GM23248 (cell line): ENCODE data around the gene AOPEP. TPM values are rescaled to one million over a fixed set of nuclear protein-coding genes. Genes with fewer than 3 reads are reported as not detected.

Experiments used
- DNase-seq: peaks from one replicate; pipeline ENCODE4 v3.0.0-alpha.2; 2015
- H2AFZ ChIP-seq: fragments of 200-600 bp; sonication (generic); 2 replicates; pipeline ENCODE4 v1.6.1; 2016; ENCODE audit warnings: antibody characterized with exemption
- H3F3A ChIP-seq: fragments of 200-600 bp; sonication (generic); 2 replicates; pipeline ENCODE4 v1.6.1; 2016; ENCODE audit warnings: mild to moderate bottlenecking, antibody characterized with exemption, mixed run types; ENCODE audit not compliant: insufficient read depth
- H3K27ac ChIP-seq: fragments of 200-600 bp; sonication (generic); 2 replicates; pipeline ENCODE4 v1.5.1; 2016; ENCODE audit warnings: mild to moderate bottlenecking
- H3K27me3 ChIP-seq: fragments of 200-600 bp; sonication (generic); replicated peaks from 2 replicates; pipeline ENCODE4 v1.6.1; 2016; ENCODE audit warnings: mild to moderate bottlenecking; ENCODE audit not compliant: insufficient read depth
- H3K36me3 ChIP-seq: fragments of 200-600 bp; sonication (generic); 2 replicates; pipeline ENCODE4 v1.6.1; 2016; ENCODE audit warnings: low read depth, mild to moderate bottlenecking
- H3K4me1 ChIP-seq: fragments of 200-600 bp; sonication (generic); 2 replicates; pipeline ENCODE4 v1.6.1; 2016; ENCODE audit warnings: mild to moderate bottlenecking; ENCODE audit not compliant: insufficient read depth
- H3K4me2 ChIP-seq: fragments of 200-600 bp; sonication (generic); one replicate; pipeline ENCODE4 v1.6.1; 2016; ENCODE audit warnings: mild to moderate bottlenecking; ENCODE audit not compliant: unreplicated experiment
- H3K4me3 ChIP-seq: fragments of 200-600 bp; sonication (generic); 2 replicates; pipeline ENCODE4 v1.5.1; 2016; ENCODE audit warnings: mild to moderate bottlenecking
- H3K79me2 ChIP-seq: fragments of 200-600 bp; sonication (generic); 2 replicates; pipeline ENCODE4 v1.6.1; 2016; ENCODE audit warnings: mild to moderate bottlenecking; ENCODE audit not compliant: insufficient read depth
- H3K9ac ChIP-seq: fragments of 200-600 bp; sonication (generic); 2 replicates; pipeline ENCODE4 v1.6.1; 2016; ENCODE audit warnings: mild to moderate bottlenecking
- H3K9me2 ChIP-seq: fragments of 200-600 bp; sonication (generic); 2 replicates; pipeline ENCODE4 v1.6.1; 2016; ENCODE audit warnings: mixed run types, mild to moderate bottlenecking, moderate library complexity; ENCODE audit not compliant: insufficient read depth
- H3K9me3 ChIP-seq: fragments of 200-600 bp; sonication (generic); one replicate; pipeline ENCODE4 v1.6.1; 2017; ENCODE audit warnings: low read depth
- H4K20me1 ChIP-seq: fragments of 200-600 bp; sonication (generic); 2 replicates; pipeline ENCODE4 v1.6.0; 2016; ENCODE audit not compliant: insufficient read depth
- EZH2 ChIP-seq: fragments of 200-600 bp; sonication (generic); IDR thresholded peaks from 2 replicates; pipeline ENCODE4 v1.6.1; 2018; ENCODE audit warnings: antibody characterized with exemption, mild to moderate bottlenecking; ENCODE audit not compliant: insufficient read depth, poor library complexity, severe bottlenecking
- EZH2phosphoT487 ChIP-seq: fragments of 200-600 bp; sonication (generic); IDR thresholded peaks from 2 replicates; pipeline ENCODE4 v1.6.1; 2018; ENCODE audit warnings: antibody characterized with exemption, moderate library complexity, mild to moderate bottlenecking, low read depth; ENCODE audit not compliant: insufficient read depth
- WGBS, 2 experiments: methylation state at CpG; one replicate each; pipeline ENCODE4 v1.1.6; 2015 to 2017; ENCODE audit warnings: low lambda C conversion rate in 2 of 2, low coverage in 1 of 2; ENCODE audit errors: missing lambda C conversion rate in 2 of 2; 5-methylcytosine and 5-hydroxymethylcytosine counted together
- in situ Hi-C: fragments of 300-500 bp; cut with MboI; formaldehyde crosslinking; loops from 2 replicates; pipeline ENCODE4 v1.15.0; 2020
- polyA plus RNA-seq: library from polyadenylated mRNA; unstranded; fragments of >200 nt; fragmentation: Nextera tagmentation; extraction: Ambion mirVana; gene quantifications from 2 replicates; pipeline ENCODE4 v1.2.1, GENCODE V29; 2016
- total RNA-seq: library from RNA; depleted of rRNA; stranded (reverse); fragments of >200 nt; shearing (Covaris generic); gene quantifications from 2 replicates; pipeline ENCODE4 v1.2.3, GENCODE V29; 2014

Gene AOPEP
- total and polyA plus RNA-seq, 2 experiments from 2014 or later = 90.0 to 120 TPM

DNA sequence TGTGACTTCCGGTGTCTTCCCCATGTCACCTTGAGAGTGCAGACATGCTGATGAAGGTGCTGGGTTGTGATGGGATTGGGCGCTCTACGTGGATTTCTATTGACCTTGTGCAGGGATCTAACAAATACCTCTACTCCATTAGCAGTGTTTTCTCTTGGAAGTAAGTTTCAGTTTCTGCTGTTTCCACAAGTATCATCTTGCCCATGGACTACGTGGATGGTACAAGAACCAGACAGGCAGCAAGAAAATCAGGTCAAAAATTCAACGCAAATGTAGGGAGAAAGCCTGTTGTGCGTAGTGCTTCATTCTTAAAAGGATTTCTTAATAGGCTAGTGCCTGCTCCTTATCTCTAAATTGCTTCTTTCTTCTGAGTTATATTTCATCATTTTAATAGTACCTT is 60.8 kb downstream of the AOPEP start:
- Histone ChIP-seq H3K9me2 (no peaks in the 10 kb centered on the region), H3K9ac (no peak overlapping the region), H3K36me3 (no peaks in the 10 kb centered on the region), H3F3A (peaks cover 13% of the 10 kb centered on the region), H3K4me2 (no peak overlapping the region), H3K9me3 (no peaks in the 10 kb centered on the region), H3K27ac (no peak overlapping the region), H3K4me3 (no peak overlapping the region), H3K4me1 (peaks cover 19% of the 10 kb centered on the region), H3K79me2 (no peaks in the 10 kb centered on the region), H2AFZ (no peak overlapping the region), H3K27me3 (no peaks in the 10 kb centered on the region), H4K20me1 (no peaks in the 10 kb centered on the region)
- in situ Hi-C loops = loop anchor here (25.0 kb wide), 1 partner anchor 225 kb away; no protein-coding TSS in a partner anchor
- no peak for DNase-seq
- 86 to 87% methylated on average over 6 of the region's 6 CpGs for WGBS, 2 experiments
- TF ChIP-seq EZH2 (no peak), EZH2phosphoT487 (no peak)

DNA sequence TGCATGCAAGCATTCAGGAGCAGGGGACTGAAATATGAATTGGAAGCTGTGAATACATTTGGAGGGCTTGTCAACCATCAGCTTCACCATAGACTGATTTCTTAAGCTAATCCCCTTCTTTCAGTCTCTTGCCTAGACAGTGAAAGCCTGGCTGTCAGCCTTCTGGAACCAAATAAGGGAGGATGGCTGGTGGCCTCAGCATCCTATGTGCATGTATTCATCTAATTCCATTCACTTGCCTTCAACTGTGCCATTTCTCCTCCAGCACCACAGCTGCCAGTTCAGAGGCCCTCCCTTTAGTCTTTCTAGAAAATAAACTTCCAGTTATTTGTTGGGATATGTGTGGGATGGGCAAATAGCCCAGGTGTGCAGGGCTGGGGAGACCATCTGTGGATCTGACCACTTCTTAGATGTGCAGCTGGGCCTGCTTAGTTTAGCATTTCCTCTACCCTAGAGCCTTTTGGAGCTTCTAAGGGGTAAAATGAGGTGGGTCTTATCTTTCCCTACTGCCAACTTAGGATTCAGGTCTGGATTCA is 62.1 kb downstream of the AOPEP start:
- in situ Hi-C loops = loop anchor here (25.0 kb wide), 1 partner anchor 224 kb away; no protein-coding TSS in a partner anchor
- no peaks in the 10 kb centered on the region for H3K27me3 ChIP-seq
- peaks cover 17% of the 10 kb centered on the region for H3K4me1 ChIP-seq
- no peaks in the 10 kb centered on the region for H3K79me2 ChIP-seq
- no peak overlapping the region for H3K9ac ChIP-seq
- 0 out of 2 replicates have a peak, but pooled peaks cover 10% of the 10 kb centered on the region for H3F3A ChIP-seq
- no peak overlapping the region for H3K4me2 ChIP-seq
- no peak overlapping the region for H2AFZ ChIP-seq
- H3K9me2 ChIP-seq = no peaks in the 10 kb centered on the region
- no peaks in the 10 kb centered on the region for H3K36me3 ChIP-seq
- H4K20me1 ChIP-seq = no peaks in the 10 kb centered on the region
- no peak overlapping the region for H3K4me3 ChIP-seq
- H3K27ac ChIP-seq = no peak overlapping the region
- no peaks in the 10 kb centered on the region for H3K9me3 ChIP-seq
- DNase-seq = no peak
- TF ChIP-seq EZH2 (no peak), EZH2phosphoT487 (no peak)

DNA sequence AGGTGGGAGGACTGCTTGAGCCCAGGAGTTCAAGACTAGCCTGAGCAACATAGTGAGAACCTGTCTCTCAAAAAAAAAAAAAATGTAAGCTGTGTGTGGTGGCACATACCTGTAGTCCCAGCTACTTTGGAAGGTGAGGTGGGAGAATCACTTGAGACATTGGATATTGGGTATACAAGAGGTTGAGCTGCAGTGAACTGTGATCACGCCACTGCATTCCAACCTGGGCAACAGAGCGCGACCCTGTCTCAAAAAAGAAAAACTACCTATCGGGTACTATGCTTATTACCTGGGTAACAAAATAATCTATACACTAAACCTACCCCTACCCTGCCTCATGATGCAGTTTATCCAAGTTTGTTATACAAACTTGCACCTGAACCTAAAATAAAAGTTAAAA is 64.9 kb downstream of the AOPEP start:
- H3F3A ChIP-seq = 0 out of 2 replicates have a peak, but pooled peaks cover 5% of the 10 kb centered on the region
- H4K20me1 ChIP-seq = no peaks in the 10 kb centered on the region
- no peak overlapping the region for H2AFZ ChIP-seq
- DNase-seq = no peak
- H3K79me2 ChIP-seq = no peaks in the 10 kb centered on the region
- TF ChIP-seq EZH2phosphoT487 = no peak
- TF ChIP-seq EZH2 = no peak
- H3K9me2 ChIP-seq = no peaks in the 10 kb centered on the region
- no peak overlapping the region for H3K27ac ChIP-seq
- no peak overlapping the region for H3K4me3 ChIP-seq
- H3K9ac ChIP-seq = no peak overlapping the region
- no peak overlapping the region for H3K4me2 ChIP-seq
- WGBS, 2 experiments = 97% methylated on average over 4 of the region's 4 CpGs
- no peaks in the 10 kb centered on the region for H3K27me3 ChIP-seq
- in situ Hi-C loops = loop anchor here (25.0 kb wide), 1 partner anchor 221 kb away; no protein-coding TSS in a partner anchor
- H3K36me3 ChIP-seq = no peaks in the 10 kb centered on the region
- H3K9me3 ChIP-seq = no peaks in the 10 kb centered on the region
- peaks cover 10% of the 10 kb centered on the region for H3K4me1 ChIP-seq

DNA sequence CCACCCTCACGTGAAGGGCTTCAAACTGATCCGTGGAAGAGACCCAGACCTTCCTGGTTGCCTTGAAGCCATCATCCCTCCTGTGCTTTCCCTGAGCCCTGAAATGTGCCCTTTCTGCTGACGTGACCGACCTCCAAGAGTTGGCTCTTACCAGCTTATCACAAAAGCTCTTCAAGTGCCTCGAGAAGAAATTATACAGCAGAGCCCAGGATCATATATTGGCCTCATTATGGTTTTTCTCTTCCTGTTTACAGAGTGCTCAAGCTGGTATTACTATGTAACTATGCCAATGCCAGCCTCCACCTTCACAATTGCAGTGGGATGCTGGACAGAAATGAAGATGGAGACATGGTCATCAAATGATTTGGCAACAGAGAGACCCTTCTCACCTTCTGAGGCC is 66.0 kb downstream of the AOPEP start:
- no peak for DNase-seq
- in situ Hi-C loops = loop anchor here (25.0 kb wide), 1 partner anchor 220 kb away; no protein-coding TSS in a partner anchor
- no peak overlapping the region for H3K4me2 ChIP-seq
- TF ChIP-seq EZH2phosphoT487 (no peak), EZH2 (no peak)
- H3K4me1 ChIP-seq = peaks cover 10% of the 10 kb centered on the region
- peak overlapping the region; percentile 30; the same call in 1 of the 2 replicates for H3K9ac ChIP-seq
- H4K20me1 ChIP-seq = no peaks in the 10 kb centered on the region
- H3F3A ChIP-seq = 0 out of 2 replicates have a peak, but pooled peaks cover 5% of the 10 kb centered on the region
- no peaks in the 10 kb centered on the region for H3K36me3 ChIP-seq
- H3K9me2 ChIP-seq = no peaks in the 10 kb centered on the region
- 92 to 96% methylated on average over 5 of the region's 5 CpGs for WGBS, 2 experiments
- H3K79me2 ChIP-seq = no peaks in the 10 kb centered on the region
- peak overlapping the region; percentile 47 for H2AFZ ChIP-seq
- no peaks in the 10 kb centered on the region for H3K9me3 ChIP-seq
- no peak overlapping the region for H3K4me3 ChIP-seq
- H3K27ac ChIP-seq = peak overlapping the region; percentile 67
- H3K27me3 ChIP-seq = no peaks in the 10 kb centered on the region
